HEK293 (cell line): ENCODE measurements around the gene GRB14.

Source experiments
- CTCF ChIP-seq: fragments of 450-650 bp; formaldehyde crosslinking; IDR thresholded peaks from 2 replicates; pipeline ENCODE4 v1.5.1; 2016; ENCODE audit warnings: missing biosample characterization, missing genetic modification characterization
- TCF7L2 ChIP-seq: IDR thresholded peaks from 2 replicates; pipeline ENCODE4 v1.6.1; 2011; ENCODE audit warnings: low read depth, mild to moderate bottlenecking, inconsistent platforms, low read length, moderate library complexity, borderline replicate concordance
- ZBTB48 ChIP-seq: fragments of 450-650 bp; formaldehyde crosslinking; IDR thresholded peaks from 2 replicates; pipeline ENCODE4 v1.5.1; 2016; ENCODE audit warnings: missing biosample characterization, missing genetic modification characterization
- ZNF768 ChIP-seq: fragments of 450-650 bp; formaldehyde crosslinking; IDR thresholded peaks from 2 replicates; pipeline ENCODE4 v1.5.1; 2018; ENCODE audit warnings: missing biosample characterization, mild to moderate bottlenecking, missing genetic modification characterization
- ZNF777 ChIP-seq: fragments of 450-650 bp; formaldehyde crosslinking; IDR thresholded peaks from 2 replicates; pipeline ENCODE4 v1.5.1; 2017; ENCODE audit warnings: missing biosample characterization, missing genetic modification characterization, borderline replicate concordance

DNA sequence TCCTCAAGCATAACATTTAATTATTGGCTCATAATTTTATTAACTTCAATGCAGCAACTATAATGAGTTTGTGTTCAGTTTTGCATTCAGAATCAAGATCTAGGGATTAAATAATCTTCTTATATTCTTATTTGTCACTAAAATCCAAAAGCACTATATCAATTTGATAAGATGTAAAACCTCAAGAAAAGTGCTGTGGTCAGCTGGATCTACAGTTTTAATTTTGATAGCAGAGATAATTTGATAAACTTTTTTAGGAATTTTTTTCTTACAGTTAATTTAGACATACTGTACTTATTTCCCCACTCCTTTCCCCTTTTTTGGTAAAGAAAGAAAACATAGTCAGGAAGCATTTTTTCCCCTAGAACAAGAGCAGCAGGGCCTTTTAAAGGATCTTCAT is 146.4 kb downstream of the GRB14 start:
- TF ChIP-seq CTCF (tag by site-specific recombination), result no peak
- TF ChIP-seq ZNF777 (tag by site-specific recombination), result no peak
- no peak for TF ChIP-seq ZBTB48 (tag by site-specific recombination)
- no peak for TF ChIP-seq ZNF768 (tag by site-specific recombination)
- TF ChIP-seq TCF7L2, result no peak
